GM12878 (cell line): Measurements from ENCODE around the gene PTGES3L. TPM values are rescaled to one million over a fixed set of nuclear protein-coding genes. Genes with fewer than 3 reads are reported as not detected.

ENCODE experiments used
- ATAC-seq: fragments of 200-7000 bp; cut with Tn5 transposase; 3 replicates; pipeline ENCODE4 v1.9.1; 2020; ENCODE audit warnings: mild to moderate bottlenecking, moderate library complexity
- BruUV-seq: library from RNA; stranded (reverse); fragments of 400-500 nt; replicated peaks from 2 replicates; lab custom pipeline; 2021; lab: Mats Ljungman, UMichigan
- CTCF ChIA-PET: fragments of 300-600 bp; sonication (Branson Sonifier 250); formaldehyde crosslinking; extraction: SDS; loops from one replicate; lab custom pipeline; 2021; ENCODE audit warnings: inconsistent platforms; lab: Yijun Ruan, JAX
- POLR2A ChIA-PET: fragments of 350-600 bp; formaldehyde crosslinking; extraction: SDS; loops from one replicate; lab custom pipeline; 2021; ENCODE audit warnings: inconsistent platforms; lab: Charles Lee
- RAD21 ChIA-PET: fragments of 300-600 bp; sonication (Branson Sonifier 250); formaldehyde crosslinking; loops from one replicate; lab custom pipeline; 2023; ENCODE audit warnings: antibody characterized with exemption; ENCODE audit not compliant: unreplicated experiment; lab: Charles Lee
- SMC1A ChIA-PET: fragments of 300-600 bp; sonication (Branson Sonifier 250); formaldehyde crosslinking; loops from one replicate; lab custom pipeline; 2023; ENCODE audit not compliant: unreplicated experiment, uncharacterized antibody; lab: Charles Lee
- DNase-seq: peaks from one replicate; pipeline ENCODE4 v3.0.0-alpha.2; 2011; ENCODE audit warnings: low read depth, low spot score
- FAIRE-seq: peaks from 3 replicates; lab custom pipeline; 2011; peaks lifted over from hg19 to GRCh38; lab: Jason Lieb, UNC
- H2AFZ ChIP-seq: 2 replicates; pipeline ENCODE4 v1.6.0; 2011; ENCODE audit warnings: low read depth, low read length, control low read depth; ENCODE audit not compliant: control insufficient read depth
- H3K27ac ChIP-seq: 2 replicates; pipeline ENCODE4 v1.5.1; 2011; ENCODE audit warnings: control low read depth; ENCODE audit not compliant: control insufficient read depth, insufficient read depth
- H3K27me3 ChIP-seq, 2 experiments: replicated peaks in 1 of 2; 2 replicates each; pipeline versions ENCODE4 v1.6.0 to v1.6.1; 2011; ENCODE audit warnings: low read length in 1 of 2; ENCODE audit not compliant: control insufficient read depth in 2 of 2, insufficient read depth in 2 of 2
- H3K36me3 ChIP-seq, 2 experiments: 2 replicates each; pipeline ENCODE4 v1.5.1; 2011; ENCODE audit warnings: low read length in 1 of 2; ENCODE audit not compliant: control insufficient read depth in 2 of 2, insufficient read depth in 2 of 2
- H3K4me1 ChIP-seq: 2 replicates; pipeline ENCODE4 v1.6.1; 2011; ENCODE audit warnings: mild to moderate bottlenecking, low read length, moderate library complexity, mixed read lengths; ENCODE audit not compliant: control insufficient read depth, insufficient read depth
- H3K4me2 ChIP-seq: 2 replicates; pipeline ENCODE4 v1.6.0; 2011; ENCODE audit warnings: control low read depth; ENCODE audit not compliant: control insufficient read depth, insufficient read depth
- H3K4me3 ChIP-seq: fragments of 200-600 bp; sonication (generic); 2 replicates; pipeline ENCODE4 v1.5.1; 2016
- H3K79me2 ChIP-seq: 2 replicates; pipeline ENCODE4 v1.6.0; 2011; ENCODE audit warnings: low read length; ENCODE audit not compliant: control insufficient read depth, insufficient read depth
- H3K9ac ChIP-seq: 2 replicates; pipeline ENCODE4 v1.8.0; 2011; ENCODE audit warnings: low read length, control low read depth, mixed read lengths; ENCODE audit not compliant: control insufficient read depth, insufficient read depth
- H3K9me3 ChIP-seq: replicated peaks from 3 replicates; pipeline ENCODE4 v1.5.1; 2011; ENCODE audit warnings: mild to moderate bottlenecking, low read length; ENCODE audit not compliant: control insufficient read depth, insufficient read depth
- H4K20me1 ChIP-seq: 2 replicates; pipeline ENCODE4 v1.6.0; 2011; ENCODE audit not compliant: control insufficient read depth, insufficient read depth
- ATF7 ChIP-seq: fragments of 450-650 bp; IDR thresholded peaks from 2 replicates; pipeline ENCODE4 v1.6.1; 2016; ENCODE audit warnings: low read depth, mild to moderate bottlenecking
- BHLHE40 ChIP-seq, 2 experiments: fragments of 450-650 bp in 1 of 2; IDR thresholded peaks; 2 replicates each; pipeline ENCODE4 v1.6.1; 2011 to 2017; ENCODE audit warnings: low read depth in 2 of 2, borderline replicate concordance in 1 of 2, improper control_type of control experiment in 1 of 2, low read length in 1 of 2, mild to moderate bottlenecking in 1 of 2
- BMI1 ChIP-seq: fragments of 450-650 bp; IDR thresholded peaks from 2 replicates; pipeline ENCODE4 v1.6.1; 2016; ENCODE audit warnings: mild to moderate bottlenecking, moderate library complexity, borderline replicate concordance
- CHD4 ChIP-seq: fragments of 200-600 bp; sonication (generic); IDR thresholded peaks from 2 replicates; pipeline ENCODE4 v1.6.1; 2016; ENCODE audit warnings: mild to moderate bottlenecking
- NBN ChIP-seq: fragments of 450-650 bp; IDR thresholded peaks from 2 replicates; pipeline ENCODE4 v1.6.1; 2016
- NFIC ChIP-seq: IDR thresholded peaks from 2 replicates; pipeline ENCODE4 v1.6.1; 2012; ENCODE audit warnings: low read depth, mild to moderate bottlenecking, inconsistent platforms, low read length, moderate library complexity
- NFYB ChIP-seq: IDR thresholded peaks from 2 replicates; pipeline ENCODE4 v1.6.1; 2011; ENCODE audit warnings: low read depth, mild to moderate bottlenecking, low read length, improper control_type of control experiment, moderate library complexity; ENCODE audit not compliant: insufficient read depth
- NRF1 ChIP-seq: conservative IDR thresholded peaks from 2 replicates; pipeline ENCODE4 v1.6.1; 2011; ENCODE audit warnings: mild to moderate bottlenecking, low read depth, low read length, improper control_type of control experiment
- RB1 ChIP-seq: fragments of 450-650 bp; formaldehyde crosslinking; IDR thresholded peaks from 2 replicates; pipeline ENCODE4 v1.6.1; 2017; ENCODE audit warnings: mild to moderate bottlenecking, borderline replicate concordance
- SREBF2 ChIP-seq: IDR thresholded peaks from 2 replicates; pipeline ENCODE4 v1.6.1; 2012; ENCODE audit warnings: mild to moderate bottlenecking, low read length
- SUZ12 ChIP-seq: fragments of 200-600 bp; sonication (generic); IDR thresholded peaks from one replicate; pipeline ENCODE4 v1.6.1; 2018; ENCODE audit warnings: antibody characterized with exemption, mild to moderate bottlenecking; ENCODE audit not compliant: unreplicated experiment
- WGBS: methylation state at CpG from one replicate; pipeline ENCODE4 v1.1.6; 2016; ENCODE audit warnings: low lambda C conversion rate; ENCODE audit not compliant: insufficient replicate concordance, insufficient coverage; ENCODE audit errors: missing lambda C conversion rate; 5-methylcytosine and 5-hydroxymethylcytosine counted together
- in situ Hi-C: fragments of 300-500 bp; cut with MboI; formaldehyde crosslinking; loops from 9 replicates; pipeline ENCODE4 v1.14.3; 2018; ENCODE audit warnings: mixed read lengths
- intact Hi-C: fragments of 100-400 bp; cut with micrococcal nuclease; formaldehyde crosslinking; loops from one replicate; pipeline ENCODE4 v1.14.2; 2022; ENCODE audit not compliant: unreplicated experiment
- polyA plus RNA-seq, 11 experiments: library from polyadenylated mRNA; depleted of rRNA in 4 of 11; unstranded in 6 of 11; stranded (reverse) in 5 of 11; fragments of >200 nt; fragmentation: Nextera tagmentation in 4 of 11; fragmentation: Illumina TruSeq in 1 of 11; extraction: Ambion mirVana in 4 of 11; extraction: Trizol in 1 of 11; gene quantifications; 1 replicate in 1 of 11; 2 replicates in 10 of 11; pipeline versions ENCODE4 v1.2.1 to v1.2.3, GENCODE V29; 2011 to 2016; ENCODE audit warnings: inconsistent platforms in 2 of 11, missing spikeins in 2 of 11, low read depth in 1 of 11
- total RNA-seq, 4 experiments: library from RNA; depleted of rRNA in 3 of 4; stranded (reverse); fragments of >200 nt in 3 of 4; fragmentation: Illumina TruSeq in 1 of 4; extraction: Trizol in 1 of 4; gene quantifications; 2 replicates each; pipeline versions ENCODE4 v1.2.1 to v1.2.3, GENCODE V29; 2013 to 2021
- TF ChIP-seq, protein P1 (sequence below): IDR thresholded peaks from 2 replicates; pipeline ENCODE4 v1.6.1; 2012; ENCODE audit warnings: low read depth, low read length, improper control_type of control experiment
- TF ChIP-seq, protein P2 (sequence below): fragments of 450-650 bp; IDR thresholded peaks from 2 replicates; pipeline ENCODE4 v1.6.1; 2016; ENCODE audit warnings: mild to moderate bottlenecking
- TF ChIP-seq, protein P3 (sequence below): fragments of 450-650 bp; IDR thresholded peaks from 2 replicates; pipeline ENCODE4 v1.6.1; 2017; ENCODE audit warnings: mild to moderate bottlenecking, low read depth, inconsistent platforms; ENCODE audit not compliant: poor library complexity, severe bottlenecking

PTGES3L gene
- total and polyA plus RNA-seq, 10 of the 15 experiments (the other 5 are each of a cell fraction or from before 2014, with no cell fraction given): 0.11 to 2.3 (median 0.98) TPM

DNA sequence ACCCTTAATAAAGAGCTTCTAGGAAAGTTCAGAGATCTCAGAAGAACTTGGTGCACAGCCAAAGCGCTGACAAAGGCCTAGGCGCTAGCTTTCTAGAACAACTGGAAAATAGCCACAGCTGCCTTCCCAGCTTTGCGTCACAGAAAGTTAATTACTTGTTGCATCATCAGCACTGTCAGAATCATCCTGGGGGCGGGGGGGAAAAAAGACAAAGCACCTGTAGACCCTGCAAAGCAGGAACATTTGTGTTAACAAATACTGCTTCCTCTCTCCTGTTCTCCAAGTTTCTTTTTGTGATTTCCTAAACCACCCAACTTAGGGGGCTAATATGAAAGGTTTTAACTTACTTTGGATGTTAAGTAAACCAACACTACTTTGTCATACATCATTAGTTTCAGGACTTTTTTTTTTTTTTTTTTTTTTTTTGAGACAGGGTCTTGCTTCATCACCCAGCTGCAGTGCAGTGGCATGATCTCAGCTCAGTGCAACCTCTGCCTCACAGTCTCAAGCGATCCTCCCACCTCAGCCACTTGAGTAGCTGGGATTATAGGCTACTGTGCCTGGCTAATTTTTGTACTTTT, 10.8 kb downstream of the PTGES3L start:
- no peaks in the 10 kb centered on the region for H3K4me1 ChIP-seq
- intact Hi-C loops (no loop called here), in situ Hi-C loops (no loop called here)
- BruUV-seq: no TSS peak
- no peak overlapping the region for H3K9ac ChIP-seq
- no peaks in the 10 kb centered on the region for H4K20me1 ChIP-seq
- ChIA-PET SMC1A (interaction anchor here (1.5 kb wide), 1 partner anchor 29 kb away, joined by 3 read pairs; the partner anchor contains the start of gene RPL27), RAD21 (interaction anchor here (0.6 to 1.9 kb wide), 2 partner anchors 16 to 97 kb away, joined by 4 to 6 read pairs; no protein-coding TSS in a partner anchor), CTCF (interaction anchor here (0.6 to 1.5 kb wide), 4 partner anchors 11 to 144 kb away, joined by 3 to 4 read pairs (median 4); no protein-coding TSS in a partner anchor)
- 71% methylated on average over 5 of the region's 5 CpGs for WGBS
- no peaks in the 10 kb centered on the region for H3K27me3 ChIP-seq
- no peak overlapping the region for H3K4me2 ChIP-seq
- H2AFZ ChIP-seq: no peak overlapping the region
- no peaks in the 10 kb centered on the region for H3K36me3 ChIP-seq
- no peaks in the 10 kb centered on the region for H3K9me3 ChIP-seq
- H3K79me2 ChIP-seq: peaks cover 5% of the 10 kb centered on the region
- ATAC-seq (no peak), DNase-seq (no peak)
- TF ChIP-seq, protein P1, sequence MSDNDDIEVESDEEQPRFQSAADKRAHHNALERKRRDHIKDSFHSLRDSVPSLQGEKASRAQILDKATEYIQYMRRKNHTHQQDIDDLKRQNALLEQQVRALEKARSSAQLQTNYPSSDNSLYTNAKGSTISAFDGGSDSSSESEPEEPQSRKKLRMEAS: no peak
- no peak for TF ChIP-seq NRF1
- TF ChIP-seq, protein P2, sequence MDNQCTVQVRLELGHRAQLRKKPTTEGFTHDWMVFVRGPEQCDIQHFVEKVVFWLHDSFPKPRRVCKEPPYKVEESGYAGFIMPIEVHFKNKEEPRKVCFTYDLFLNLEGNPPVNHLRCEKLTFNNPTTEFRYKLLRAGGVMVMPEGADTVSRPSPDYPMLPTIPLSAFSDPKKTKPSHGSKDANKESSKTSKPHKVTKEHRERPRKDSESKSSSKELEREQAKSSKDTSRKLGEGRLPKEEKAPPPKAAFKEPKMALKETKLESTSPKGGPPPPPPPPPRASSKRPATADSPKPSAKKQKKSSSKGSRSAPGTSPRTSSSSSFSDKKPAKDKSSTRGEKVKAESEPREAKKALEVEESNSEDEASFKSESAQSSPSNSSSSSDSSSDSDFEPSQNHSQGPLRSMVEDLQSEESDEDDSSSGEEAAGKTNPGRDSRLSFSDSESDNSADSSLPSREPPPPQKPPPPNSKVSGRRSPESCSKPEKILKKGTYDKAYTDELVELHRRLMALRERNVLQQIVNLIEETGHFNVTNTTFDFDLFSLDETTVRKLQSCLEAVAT: no peak
- TF ChIP-seq NFYB: no peak
- no peak for TF ChIP-seq ATF7
- TF ChIP-seq BMI1: no peak
- no peak for TF ChIP-seq SREBF2
- TF ChIP-seq, protein P3, sequence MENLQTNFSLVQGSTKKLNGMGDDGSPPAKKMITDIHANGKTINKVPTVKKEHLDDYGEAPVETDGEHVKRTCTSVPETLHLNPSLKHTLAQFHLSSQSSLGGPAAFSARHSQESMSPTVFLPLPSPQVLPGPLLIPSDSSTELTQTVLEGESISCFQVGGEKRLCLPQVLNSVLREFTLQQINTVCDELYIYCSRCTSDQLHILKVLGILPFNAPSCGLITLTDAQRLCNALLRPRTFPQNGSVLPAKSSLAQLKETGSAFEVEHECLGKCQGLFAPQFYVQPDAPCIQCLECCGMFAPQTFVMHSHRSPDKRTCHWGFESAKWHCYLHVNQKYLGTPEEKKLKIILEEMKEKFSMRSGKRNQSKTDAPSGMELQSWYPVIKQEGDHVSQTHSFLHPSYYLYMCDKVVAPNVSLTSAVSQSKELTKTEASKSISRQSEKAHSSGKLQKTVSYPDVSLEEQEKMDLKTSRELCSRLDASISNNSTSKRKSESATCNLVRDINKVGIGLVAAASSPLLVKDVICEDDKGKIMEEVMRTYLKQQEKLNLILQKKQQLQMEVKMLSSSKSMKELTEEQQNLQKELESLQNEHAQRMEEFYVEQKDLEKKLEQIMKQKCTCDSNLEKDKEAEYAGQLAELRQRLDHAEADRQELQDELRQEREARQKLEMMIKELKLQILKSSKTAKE: no peak
- no peak for TF ChIP-seq NFIC
- TF ChIP-seq CHD4: no peak
- TF ChIP-seq SUZ12: no peak
- TF ChIP-seq NBN: no peak
- no peak for TF ChIP-seq RB1
- TF ChIP-seq BHLHE40 (IDR thresholded peaks at IDR 0.05; ENCODE audit: borderline replicate concordance in 1 of 2, low read depth in 2 of 2, low read length in 1 of 2): no peak
- TF ChIP-seq, all 136 proteins: peak for 0
- no peak overlapping the region for H3K27ac ChIP-seq
- no peak overlapping the region for H3K4me3 ChIP-seq
- POLR2A ChIA-PET: interaction anchor here (0.6 kb wide), 1 partner anchor 16 kb away, joined by 3 read pairs; no protein-coding TSS in a partner anchor
- FAIRE-seq: no peak
